ENCODE data around the gene VRK1.
"Not testable (repeated sequence)": the region's sequence is repeated elsewhere in the genome, so short reads cannot be mapped to it uniquely, and the experiment has no call there.

VRK1 gene

GRCh38 chr14:96827290-96827689 lies 30.1 kb downstream of the VRK1 start:
- DNase-seq, result no peak

GRCh38 chr14:96829791-96830190 lies 32.6 kb downstream of the VRK1 start:
- no peak for DNase-seq

- DNase-seq, result no peak
Observed at GRCh38 chr14:96830946-96831345, 33.8 kb downstream of the VRK1 start.

- no peak for DNase-seq
Observed at GRCh38 chr14:96832351-96832750, 35.2 kb downstream of the VRK1 start.

- DNase-seq, result no peak
Observed at GRCh38 chr14:96838449-96838848, 41.3 kb downstream of the VRK1 start.

GRCh38 chr14:96839251-96839650 lies 42.1 kb downstream of the VRK1 start:
- no peak for DNase-seq

GRCh38 chr14:96843137-96843536 lies 46.0 kb downstream of the VRK1 start:
- DNase-seq, result no peak

- DNase-seq, result no peak
Observed at GRCh38 chr14:96844857-96845570, 47.8 kb downstream of the VRK1 start.

GRCh38 chr14:96847451-96847850 lies 50.3 kb downstream of the VRK1 start:
- no peak for DNase-seq

GRCh38 chr14:96848011-96848410 lies 50.8 kb downstream of the VRK1 start:
- no peak for DNase-seq

GRCh38 chr14:96849733-96850132 lies 52.6 kb downstream of the VRK1 start:
- no peak for DNase-seq

- no peak for DNase-seq
Observed at GRCh38 chr14:96851694-96852381, 54.7 kb downstream of the VRK1 start.

- peak; percentile 87 for DNase-seq
Observed at GRCh38 chr14:96852823-96853422, 55.7 kb downstream of the VRK1 start.

GRCh38 chr14:96858643-96859042 lies 61.5 kb downstream of the VRK1 start:
- no peak for DNase-seq

- no peak for DNase-seq
Observed at GRCh38 chr14:96861568-96862310, 64.6 kb downstream of the VRK1 start.

GRCh38 chr14:96863327-96863985 lies 66.3 kb downstream of the VRK1 start:
- no peak for DNase-seq

GRCh38 chr14:96863986-96864330 lies 66.8 kb downstream of the VRK1 start:
- DNase-seq, result no peak

GRCh38 chr14:96867634-96868033 lies 70.5 kb downstream of the VRK1 start:
- DNase-seq, result no peak

- no peak for DNase-seq
Observed at GRCh38 chr14:96874127-96874526, 76.9 kb downstream of the VRK1 start.

- DNase-seq, result no peak
Observed at GRCh38 chr14:96876747-96877146, 79.6 kb downstream of the VRK1 start.

GRCh38 chr14:96881713-96882112 lies 84.5 kb downstream of the VRK1 start:
- no peak for DNase-seq

- not testable (repeated sequence) for DNase-seq
Observed at GRCh38 chr14:96883974-96884373, 86.8 kb downstream of the VRK1 start.

- DNase-seq, result no peak
Observed at GRCh38 chr14:96888158-96888557, 91.0 kb downstream of the VRK1 start.
